ENCODE measurements around the gene GMFB.
"Not testable (repeated sequence)": the region's sequence is repeated elsewhere in the genome, so short reads cannot be mapped to it uniquely, and the experiment has no call there.

The GMFB gene

DNA sequence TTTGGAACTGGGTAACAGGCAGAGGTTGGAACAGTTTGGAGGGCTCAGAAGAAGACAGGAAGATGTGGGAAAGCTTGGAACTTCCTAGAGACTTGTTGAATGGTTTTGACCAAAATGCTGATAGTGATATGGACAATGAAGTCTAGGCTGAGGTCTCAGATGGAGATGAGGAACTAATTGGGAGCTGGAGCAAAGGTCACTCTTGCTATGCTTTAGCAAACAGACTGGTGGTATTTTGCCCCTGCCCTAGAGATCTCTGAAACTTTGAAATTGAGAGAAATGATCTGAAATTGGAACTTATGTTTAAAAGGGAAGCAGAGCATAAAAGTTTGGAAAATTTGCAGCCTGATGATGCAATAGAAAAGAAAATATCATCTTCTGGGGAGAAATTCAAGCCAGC is 30.2 kb downstream of the GMFB start:
- not testable (repeated sequence) for H3K27me3 ChIP-seq (ENCODE audit: control insufficient read depth, insufficient read depth, low read length); H3K36me3 ChIP-seq (ENCODE audit: control insufficient read depth, insufficient read depth, low read length); H3K27ac ChIP-seq (ENCODE audit: low read depth, low read length); H3K9ac ChIP-seq (ENCODE audit: low read length); H3K4me1 ChIP-seq (ENCODE audit: control insufficient read depth, insufficient read depth, low read length); H3K4me3 ChIP-seq (ENCODE audit: low read depth, low read length)
- H3K9me3 ChIP-seq (ENCODE audit: control insufficient read depth, insufficient read depth, low read depth, low read length) = peaks cover 15% of the 10 kb centered on the region

DNA sequence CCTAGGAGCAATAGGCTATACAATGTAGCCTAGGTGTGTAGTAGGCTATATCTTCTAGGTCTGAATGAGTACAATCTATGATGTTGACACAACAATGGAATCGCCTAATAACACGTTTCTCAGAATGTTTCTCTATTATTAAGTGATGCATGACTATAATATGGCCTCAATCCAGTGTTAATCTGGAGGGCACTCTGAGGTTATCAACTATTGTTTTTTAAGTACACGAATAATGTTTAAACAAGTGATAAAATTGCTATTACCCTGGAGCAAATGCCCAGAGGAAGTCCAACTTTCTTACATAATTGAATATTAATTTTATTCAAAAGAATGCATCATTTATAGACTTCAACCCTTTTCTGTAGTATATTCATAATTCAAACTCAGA is 31.2 kb downstream of the GMFB start:
- no peak overlapping the region for H3K9ac ChIP-seq (ENCODE audit: low read length)
- peaks cover 15% of the 10 kb centered on the region for H3K9me3 ChIP-seq (ENCODE audit: control insufficient read depth, insufficient read depth, low read depth, low read length)
- no peaks in the 10 kb centered on the region for H3K36me3 ChIP-seq (ENCODE audit: control insufficient read depth, insufficient read depth, low read length)
- H3K27me3 ChIP-seq (ENCODE audit: control insufficient read depth, insufficient read depth, low read length) = no peaks in the 10 kb centered on the region
- no peak overlapping the region for H3K4me3 ChIP-seq (ENCODE audit: low read depth, low read length)
- no peaks in the 10 kb centered on the region for H3K4me1 ChIP-seq (ENCODE audit: control insufficient read depth, insufficient read depth, low read length)
- no peak overlapping the region for H3K27ac ChIP-seq (ENCODE audit: low read depth, low read length)

DNA sequence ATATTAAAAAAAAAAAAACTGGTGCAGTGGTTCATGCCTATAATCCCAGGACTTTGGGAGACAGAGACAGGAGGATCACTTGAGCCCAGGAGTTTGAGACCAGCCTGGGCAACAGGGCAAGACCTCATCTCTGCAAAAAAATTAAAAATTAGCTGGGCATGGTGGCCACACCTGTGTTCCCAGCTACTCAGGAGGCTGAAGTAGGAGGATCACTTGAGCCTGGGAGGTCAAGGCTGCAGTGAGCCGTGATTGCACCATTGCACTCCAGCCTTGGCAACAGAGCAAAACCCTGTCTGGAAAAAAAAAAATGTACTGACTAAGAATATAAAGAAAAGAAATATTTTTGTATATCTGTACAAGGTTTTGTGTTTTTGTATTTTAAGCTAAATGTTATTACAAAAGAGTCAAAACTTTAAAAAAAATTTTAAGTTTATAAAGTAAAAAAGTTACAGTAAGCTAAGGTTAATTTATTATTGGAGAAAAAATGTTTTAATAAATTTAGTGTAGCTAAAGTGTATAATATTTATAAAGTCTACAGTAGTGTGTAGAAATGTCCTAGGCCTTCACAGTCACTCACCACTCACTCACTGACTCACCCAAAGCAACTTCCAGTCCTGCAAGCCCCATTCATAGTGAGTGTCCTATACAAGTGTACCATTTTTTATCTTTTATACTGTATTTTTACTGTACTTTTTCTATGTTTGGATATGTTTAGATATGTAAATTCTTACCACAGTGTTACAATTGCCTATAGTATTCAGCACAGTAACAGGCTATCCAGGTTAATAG is 31.8 kb downstream of the GMFB start:
- H3K9me3 ChIP-seq (ENCODE audit: control insufficient read depth, insufficient read depth, low read depth, low read length) = peaks cover 15% of the 10 kb centered on the region
- not testable (repeated sequence) for H3K9ac ChIP-seq (ENCODE audit: low read length); H3K36me3 ChIP-seq (ENCODE audit: control insufficient read depth, insufficient read depth, low read length); H3K27ac ChIP-seq (ENCODE audit: low read depth, low read length); H3K27me3 ChIP-seq (ENCODE audit: control insufficient read depth, insufficient read depth, low read length); H3K4me3 ChIP-seq (ENCODE audit: low read depth, low read length); H3K4me1 ChIP-seq (ENCODE audit: control insufficient read depth, insufficient read depth, low read length)

DNA sequence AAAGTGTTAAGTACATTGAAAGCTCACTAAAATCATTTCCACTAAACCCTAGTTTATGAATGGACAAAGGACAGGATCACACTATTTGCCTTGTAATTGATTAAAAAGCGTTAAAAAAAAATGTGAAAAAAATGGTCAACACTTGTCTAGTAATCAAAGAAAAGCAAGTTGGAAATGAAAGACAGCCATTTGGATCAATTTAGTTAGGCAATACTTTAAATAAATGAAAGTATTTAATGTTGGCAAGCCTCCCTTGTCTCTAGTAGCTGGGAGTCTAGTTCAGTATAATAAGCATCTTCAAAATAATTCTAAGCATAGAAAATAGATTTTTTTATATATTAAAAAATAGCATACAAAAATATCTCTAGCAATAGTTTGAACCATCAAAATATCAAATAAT is 33.4 kb downstream of the GMFB start:
- H3K36me3 ChIP-seq (ENCODE audit: control insufficient read depth, insufficient read depth, low read length) = no peaks in the 10 kb centered on the region
- H3K4me3 ChIP-seq (ENCODE audit: low read depth, low read length) = no peak overlapping the region
- H3K9ac ChIP-seq (ENCODE audit: low read length) = no peak overlapping the region
- H3K4me1 ChIP-seq (ENCODE audit: control insufficient read depth, insufficient read depth, low read length) = no peaks in the 10 kb centered on the region
- H3K27ac ChIP-seq (ENCODE audit: low read depth, low read length) = no peak overlapping the region
- no peaks in the 10 kb centered on the region for H3K27me3 ChIP-seq (ENCODE audit: control insufficient read depth, insufficient read depth, low read length)
- H3K9me3 ChIP-seq (ENCODE audit: control insufficient read depth, insufficient read depth, low read depth, low read length) = peaks cover 15% of the 10 kb centered on the region

DNA sequence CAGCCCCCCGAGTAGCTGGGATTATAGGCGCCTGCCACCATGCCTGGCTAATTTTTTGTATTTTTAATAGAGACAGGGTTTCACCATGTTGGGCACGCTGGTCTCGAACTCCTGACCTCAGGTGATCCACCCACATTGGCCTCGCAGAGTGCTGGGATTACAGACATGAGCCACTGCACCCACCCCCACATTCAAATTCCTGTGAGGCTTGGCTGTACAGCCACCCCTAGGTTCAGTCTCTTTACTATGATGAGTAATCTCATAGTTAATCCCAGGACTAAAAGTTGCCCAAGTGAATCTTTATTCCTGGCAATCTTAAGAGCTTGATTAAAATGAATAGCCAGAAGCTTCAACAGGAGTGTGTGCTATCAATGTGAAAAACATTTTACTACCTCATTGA is 34.8 kb downstream of the GMFB start:
- H3K4me1 ChIP-seq (ENCODE audit: control insufficient read depth, insufficient read depth, low read length); H3K36me3 ChIP-seq (ENCODE audit: control insufficient read depth, insufficient read depth, low read length); H3K4me3 ChIP-seq (ENCODE audit: low read depth, low read length): not testable (repeated sequence)

DNA sequence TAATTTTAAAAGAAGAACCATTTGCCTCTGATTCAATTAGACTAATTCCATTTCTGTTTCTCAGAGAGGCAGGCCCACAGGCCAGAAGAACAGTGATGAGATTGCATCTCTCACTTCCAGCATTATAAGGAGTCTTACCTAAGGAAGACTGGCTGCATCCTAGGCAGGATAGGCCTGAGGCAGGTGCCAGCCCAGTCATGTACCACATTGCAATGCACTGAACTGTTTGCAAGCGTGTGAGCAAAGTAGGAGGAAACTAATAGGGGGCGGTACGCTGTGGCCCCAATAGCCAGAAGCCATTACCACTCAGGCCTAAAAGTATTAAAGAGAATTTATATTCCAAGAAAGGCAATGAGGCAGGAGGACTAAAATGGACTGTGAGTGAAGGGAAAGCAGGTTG is 35.5 kb downstream of the GMFB start:
- H3K27me3 ChIP-seq (ENCODE audit: control insufficient read depth, insufficient read depth, low read length) = 0 out of 2 replicates have a peak, but pooled peaks cover 4% of the 10 kb centered on the region
- no peak overlapping the region for H3K4me3 ChIP-seq (ENCODE audit: low read depth, low read length)
- H3K4me1 ChIP-seq (ENCODE audit: control insufficient read depth, insufficient read depth, low read length) = no peaks in the 10 kb centered on the region
- no peak overlapping the region for H3K27ac ChIP-seq (ENCODE audit: low read depth, low read length)
- no peaks in the 10 kb centered on the region for H3K9me3 ChIP-seq (ENCODE audit: control insufficient read depth, insufficient read depth, low read depth, low read length)
- no peaks in the 10 kb centered on the region for H3K36me3 ChIP-seq (ENCODE audit: control insufficient read depth, insufficient read depth, low read length)
- no peak overlapping the region for H3K9ac ChIP-seq (ENCODE audit: low read length)

More for the DNA sequence above, 34.8 kb downstream of the GMFB start:
- H3K27me3 ChIP-seq (ENCODE audit: control insufficient read depth, insufficient read depth, low read length); H3K9ac ChIP-seq (ENCODE audit: low read length); H3K9me3 ChIP-seq (ENCODE audit: control insufficient read depth, insufficient read depth, low read depth, low read length); H3K27ac ChIP-seq (ENCODE audit: low read depth, low read length): not testable (repeated sequence)

DNA sequence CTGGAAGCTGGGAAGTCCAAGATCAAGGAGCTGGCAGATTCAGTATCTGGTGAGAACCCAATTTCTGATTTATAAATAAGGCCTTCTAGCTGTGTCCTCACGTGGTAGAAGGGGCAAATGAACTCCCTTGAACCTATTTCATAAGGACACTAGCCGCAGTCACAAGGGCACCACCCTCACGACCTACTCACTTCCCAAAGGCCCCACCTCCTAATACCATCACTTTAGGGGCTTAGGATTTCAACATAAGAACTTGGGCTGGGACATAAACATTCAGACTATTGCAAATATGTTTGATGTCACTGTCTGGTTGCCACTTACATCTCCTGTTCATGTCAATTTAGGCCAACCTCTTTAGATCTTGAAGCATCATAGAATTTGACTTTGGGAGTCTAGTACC is 36.8 kb downstream of the GMFB start:
- Histone ChIP-seq H3K27ac (ENCODE audit: low read depth, low read length) (no peak overlapping the region), H3K27me3 (ENCODE audit: control insufficient read depth, insufficient read depth, low read length) (0 out of 2 replicates have a peak, but pooled peaks cover 4% of the 10 kb centered on the region)

DNA sequence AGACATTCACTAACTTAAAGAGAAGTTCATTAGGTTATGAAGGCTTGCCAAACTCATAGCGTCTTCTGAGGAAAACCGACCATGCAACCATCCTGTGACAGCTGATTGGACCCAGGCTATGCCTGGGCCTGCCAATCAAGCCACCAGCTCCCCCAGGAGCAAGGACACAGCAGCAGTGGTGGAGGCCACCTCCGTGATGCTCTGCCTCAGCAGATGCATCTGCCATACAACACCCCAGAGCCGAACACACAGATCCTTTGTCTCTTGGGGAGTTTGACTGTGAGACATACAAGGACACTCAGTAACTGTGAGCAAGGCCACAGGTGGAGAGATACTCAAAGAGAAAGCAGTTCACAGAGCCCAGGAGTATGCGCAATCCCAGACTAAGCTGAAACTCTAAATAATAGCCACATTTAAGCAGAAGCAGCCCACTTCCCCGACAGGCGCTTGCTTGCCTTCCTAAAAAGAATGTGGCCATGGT is 37.6 kb downstream of the GMFB start:
- H3K4me3 ChIP-seq (ENCODE audit: low read depth, low read length) = no peak overlapping the region
- no peaks in the 10 kb centered on the region for H3K9me3 ChIP-seq (ENCODE audit: control insufficient read depth, insufficient read depth, low read depth, low read length)
- no peaks in the 10 kb centered on the region for H3K36me3 ChIP-seq (ENCODE audit: control insufficient read depth, insufficient read depth, low read length)
- H3K9ac ChIP-seq (ENCODE audit: low read length) = no peak overlapping the region
- H3K27ac ChIP-seq (ENCODE audit: low read depth, low read length) = no peak overlapping the region
- H3K27me3 ChIP-seq (ENCODE audit: control insufficient read depth, insufficient read depth, low read length) = 0 out of 2 replicates have a peak, but pooled peaks cover 4% of the 10 kb centered on the region
- peaks cover 3% of the 10 kb centered on the region; the same call in 1 of the 2 replicates for H3K4me1 ChIP-seq (ENCODE audit: control insufficient read depth, insufficient read depth, low read length)

More for the DNA sequence above, 36.8 kb downstream of the GMFB start:
- H3K36me3 ChIP-seq (ENCODE audit: control insufficient read depth, insufficient read depth, low read length) = no peaks in the 10 kb centered on the region
- H3K4me3 ChIP-seq (ENCODE audit: low read depth, low read length) = no peak overlapping the region
- H3K9me3 ChIP-seq (ENCODE audit: control insufficient read depth, insufficient read depth, low read depth, low read length) = no peaks in the 10 kb centered on the region
- H3K9ac ChIP-seq (ENCODE audit: low read length) = no peak overlapping the region
- no peaks in the 10 kb centered on the region for H3K4me1 ChIP-seq (ENCODE audit: control insufficient read depth, insufficient read depth, low read length)

DNA sequence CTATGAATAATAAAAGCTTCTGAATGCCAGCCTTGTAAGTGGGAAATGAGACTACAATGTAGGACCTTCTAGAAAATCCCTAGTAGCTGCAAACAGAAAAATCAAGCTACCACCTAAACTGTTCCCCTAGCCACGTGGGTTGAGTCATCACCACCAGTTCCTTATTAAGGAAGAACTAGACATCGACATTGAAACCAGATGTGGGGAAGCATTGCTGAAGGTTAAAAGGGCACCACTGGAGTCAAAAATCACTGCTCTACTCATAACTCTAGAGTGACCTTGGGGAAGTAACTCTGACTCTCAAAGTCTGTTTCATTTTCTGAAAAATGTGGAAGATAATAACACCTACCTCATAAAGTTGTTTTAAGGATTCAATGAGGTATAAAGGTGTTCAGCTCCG is 38.2 kb downstream of the GMFB start:
- peaks cover 3% of the 10 kb centered on the region; the same call in 1 of the 2 replicates for H3K4me1 ChIP-seq (ENCODE audit: control insufficient read depth, insufficient read depth, low read length)
- no peak overlapping the region for H3K27ac ChIP-seq (ENCODE audit: low read depth, low read length)

DNA sequence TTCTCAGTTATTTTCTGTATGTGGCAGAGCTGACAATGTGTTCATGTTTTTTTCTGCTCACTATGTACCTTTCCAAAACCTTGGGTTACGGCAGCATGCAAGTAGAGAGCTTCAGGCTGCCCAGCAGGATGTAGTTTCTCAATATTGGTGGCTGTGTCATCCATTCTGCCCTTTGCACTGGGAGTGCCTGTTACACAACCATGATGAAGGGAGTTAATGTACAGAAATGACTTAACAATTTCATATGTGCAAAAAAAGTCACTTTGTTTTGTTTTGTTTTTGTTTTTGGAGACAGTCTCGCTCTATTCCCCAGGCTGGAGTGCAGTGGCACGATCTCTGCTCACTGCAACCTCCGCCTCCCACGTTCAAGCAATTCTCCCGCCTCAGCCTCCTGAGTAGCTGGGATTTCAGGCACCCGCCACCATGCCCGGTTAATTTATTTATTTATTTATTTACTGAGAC is 41.5 kb downstream of the GMFB start:
- no peak overlapping the region for H3K27ac ChIP-seq (ENCODE audit: low read depth, low read length)
- H3K4me3 ChIP-seq (ENCODE audit: low read depth, low read length) = no peak overlapping the region
- H3K36me3 ChIP-seq (ENCODE audit: control insufficient read depth, insufficient read depth, low read length) = no peaks in the 10 kb centered on the region
- no peak overlapping the region for H3K9ac ChIP-seq (ENCODE audit: low read length)
- no peaks in the 10 kb centered on the region for H3K9me3 ChIP-seq (ENCODE audit: control insufficient read depth, insufficient read depth, low read depth, low read length)
- H3K27me3 ChIP-seq (ENCODE audit: control insufficient read depth, insufficient read depth, low read length) = 0 out of 2 replicates have a peak, but pooled peaks cover 4% of the 10 kb centered on the region
- peaks cover 3% of the 10 kb centered on the region; the same call in 1 of the 2 replicates for H3K4me1 ChIP-seq (ENCODE audit: control insufficient read depth, insufficient read depth, low read length)

More for the DNA sequence above, 38.2 kb downstream of the GMFB start:
- Histone ChIP-seq H3K27me3 (ENCODE audit: control insufficient read depth, insufficient read depth, low read length) (0 out of 2 replicates have a peak, but pooled peaks cover 4% of the 10 kb centered on the region), H3K4me3 (ENCODE audit: low read depth, low read length) (no peak overlapping the region), H3K36me3 (ENCODE audit: control insufficient read depth, insufficient read depth, low read length) (no peaks in the 10 kb centered on the region), H3K9me3 (ENCODE audit: control insufficient read depth, insufficient read depth, low read depth, low read length) (no peaks in the 10 kb centered on the region), H3K9ac (ENCODE audit: low read length) (no peak overlapping the region)

DNA sequence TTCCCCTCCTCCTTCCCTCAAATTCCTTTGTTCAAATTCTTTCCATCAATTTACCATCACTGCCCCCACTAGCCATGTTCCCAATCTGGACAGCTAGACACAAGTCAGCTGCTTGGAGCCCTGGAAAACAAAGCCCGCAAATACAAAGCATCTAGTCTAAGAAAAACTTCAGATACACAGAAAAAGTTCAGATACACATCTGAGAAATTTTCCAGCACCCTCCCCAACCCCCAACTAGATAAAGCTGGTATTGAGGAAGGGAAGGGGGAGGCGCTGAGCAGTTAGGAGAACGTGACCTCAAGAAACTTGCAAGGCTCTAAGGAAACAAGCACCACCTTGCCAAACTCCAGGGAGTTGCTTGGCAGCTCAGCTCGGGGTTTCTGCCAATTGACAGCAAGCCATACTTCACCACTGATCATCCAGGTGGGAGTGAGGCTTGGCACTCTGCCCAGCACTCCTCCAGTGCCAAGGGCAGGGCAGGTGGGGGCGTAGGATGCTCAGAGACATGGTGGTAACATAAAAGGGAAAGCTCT is 42.6 kb downstream of the GMFB start:
- H3K4me3 ChIP-seq (ENCODE audit: low read depth, low read length) = no peak overlapping the region
- no peak overlapping the region for H3K9ac ChIP-seq (ENCODE audit: low read length)
- 0 out of 2 replicates have a peak, but pooled peaks cover 4% of the 10 kb centered on the region for H3K27me3 ChIP-seq (ENCODE audit: control insufficient read depth, insufficient read depth, low read length)
- H3K4me1 ChIP-seq (ENCODE audit: control insufficient read depth, insufficient read depth, low read length) = peaks cover 7% of the 10 kb centered on the region
- no peaks in the 10 kb centered on the region for H3K9me3 ChIP-seq (ENCODE audit: control insufficient read depth, insufficient read depth, low read depth, low read length)
- H3K36me3 ChIP-seq (ENCODE audit: control insufficient read depth, insufficient read depth, low read length) = no peaks in the 10 kb centered on the region
- no peak overlapping the region for H3K27ac ChIP-seq (ENCODE audit: low read depth, low read length)

All from HUES6 (cell line).